RWPE2 (cell line): Measurements from ENCODE around the gene PPP1R36.
"Not testable (repeated sequence)": the region's sequence is repeated elsewhere in the genome, so short reads cannot be mapped to it uniquely, and the experiment has no call there.

Experiments used
- ATAC-seq: fragments of 200-7000 bp; cut with Tn5 transposase; 3 replicates; pipeline ENCODE4 v1.9.1; 2021; ENCODE audit warnings: low read depth
- DNase-seq: peaks from one replicate; pipeline ENCODE4 v3.0.0-alpha.2; 2020; ENCODE audit warnings: low spot score
- H3K27ac ChIP-seq: fragments of 450-650 bp; 2 replicates; pipeline ENCODE4 v1.5.1; 2017; ENCODE audit warnings: mild to moderate bottlenecking; ENCODE audit not compliant: poor library complexity, severe bottlenecking
- H3K27me3 ChIP-seq: fragments of 250-450 bp; sonication (Bioruptor Pico); 2 replicates; pipeline ENCODE4 v1.5.1; 2021; ENCODE audit warnings: mild to moderate bottlenecking, moderate library complexity; ENCODE audit not compliant: insufficient read depth, poor library complexity, severe bottlenecking
- H3K36me3 ChIP-seq: fragments of 250-450 bp; sonication (Bioruptor Pico); 2 replicates; pipeline ENCODE4 v1.5.1; 2020; ENCODE audit warnings: low read depth, mild to moderate bottlenecking, moderate library complexity
- H3K4me1 ChIP-seq: fragments of 250-450 bp; sonication (Bioruptor Pico); 2 replicates; pipeline ENCODE4 v1.5.1; 2021; ENCODE audit warnings: mild to moderate bottlenecking, moderate library complexity; ENCODE audit not compliant: insufficient read depth, poor library complexity, severe bottlenecking
- H3K4me3 ChIP-seq: fragments of 250-450 bp; sonication (Bioruptor Pico); 2 replicates; pipeline ENCODE4 v1.5.1; 2021; ENCODE audit warnings: mild to moderate bottlenecking, moderate library complexity; ENCODE audit not compliant: severe bottlenecking
- H3K9me3 ChIP-seq: fragments of 250-450 bp; sonication (Bioruptor Pico); 2 replicates; pipeline ENCODE4 v1.5.1; 2021; ENCODE audit warnings: mild to moderate bottlenecking, moderate library complexity; ENCODE audit not compliant: severe bottlenecking
- TF ChIP-seq, protein P1 (sequence below): fragments of 450-650 bp; IDR thresholded peaks from one replicate; pipeline ENCODE4 v1.5.1; 2017; ENCODE audit warnings: mild to moderate bottlenecking, moderate library complexity; ENCODE audit not compliant: poor library complexity, severe bottlenecking

Gene PPP1R36

DNA sequence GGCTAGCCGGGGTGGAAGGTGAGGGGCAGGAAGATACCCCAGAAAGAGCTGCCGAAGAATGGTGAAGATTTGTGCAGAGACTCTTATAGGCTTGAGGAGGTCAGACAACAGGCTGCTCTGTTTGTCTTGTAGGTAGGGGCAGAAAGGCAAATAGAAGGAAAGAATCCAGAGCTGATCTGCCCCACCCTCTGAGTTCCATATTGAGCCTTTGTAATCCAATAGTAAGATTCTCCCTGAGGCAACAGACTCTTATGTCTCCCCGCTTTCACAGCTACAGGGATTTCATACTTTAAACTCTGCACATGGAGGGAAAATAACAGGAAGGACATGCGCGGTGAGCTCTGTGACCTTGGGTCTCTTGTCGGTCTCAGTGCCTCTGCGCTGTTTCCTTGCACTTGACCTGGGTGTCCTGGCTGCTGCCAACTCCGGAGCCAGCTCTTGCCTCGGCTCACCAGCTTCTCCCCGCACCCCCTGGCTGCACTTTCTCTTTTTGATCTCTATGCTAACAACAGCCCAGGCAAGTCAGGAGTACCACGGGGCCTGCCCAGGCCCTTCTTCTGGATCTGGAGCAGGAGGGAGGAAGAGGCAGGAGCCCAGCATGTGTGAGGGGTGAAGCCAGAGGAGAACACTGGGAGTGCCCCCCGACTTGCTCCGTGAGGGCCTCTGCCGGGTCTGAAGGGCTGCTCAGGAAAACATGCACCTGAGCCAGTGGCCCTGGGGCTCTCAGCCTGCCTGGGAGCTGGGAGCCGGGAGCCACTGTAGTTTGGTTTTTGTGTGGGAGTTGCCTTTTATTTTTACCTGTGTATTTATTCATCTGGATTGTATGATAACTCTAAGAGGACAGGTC, 75.8 kb downstream of the PPP1R36 start:
- Histone ChIP-seq H3K27ac (no peak overlapping the region), H3K36me3 (no peaks in the 10 kb centered on the region), H3K4me3 (no peak overlapping the region), H3K27me3 (no peaks in the 10 kb centered on the region), H3K4me1 (peaks cover 20% of the 10 kb centered on the region), H3K9me3 (no peaks in the 10 kb centered on the region)
- ATAC-seq (no peak), DNase-seq (no peak)
- TF ChIP-seq, protein P1, sequence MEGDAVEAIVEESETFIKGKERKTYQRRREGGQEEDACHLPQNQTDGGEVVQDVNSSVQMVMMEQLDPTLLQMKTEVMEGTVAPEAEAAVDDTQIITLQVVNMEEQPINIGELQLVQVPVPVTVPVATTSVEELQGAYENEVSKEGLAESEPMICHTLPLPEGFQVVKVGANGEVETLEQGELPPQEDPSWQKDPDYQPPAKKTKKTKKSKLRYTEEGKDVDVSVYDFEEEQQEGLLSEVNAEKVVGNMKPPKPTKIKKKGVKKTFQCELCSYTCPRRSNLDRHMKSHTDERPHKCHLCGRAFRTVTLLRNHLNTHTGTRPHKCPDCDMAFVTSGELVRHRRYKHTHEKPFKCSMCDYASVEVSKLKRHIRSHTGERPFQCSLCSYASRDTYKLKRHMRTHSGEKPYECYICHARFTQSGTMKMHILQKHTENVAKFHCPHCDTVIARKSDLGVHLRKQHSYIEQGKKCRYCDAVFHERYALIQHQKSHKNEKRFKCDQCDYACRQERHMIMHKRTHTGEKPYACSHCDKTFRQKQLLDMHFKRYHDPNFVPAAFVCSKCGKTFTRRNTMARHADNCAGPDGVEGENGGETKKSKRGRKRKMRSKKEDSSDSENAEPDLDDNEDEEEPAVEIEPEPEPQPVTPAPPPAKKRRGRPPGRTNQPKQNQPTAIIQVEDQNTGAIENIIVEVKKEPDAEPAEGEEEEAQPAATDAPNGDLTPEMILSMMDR = no peak

DNA sequence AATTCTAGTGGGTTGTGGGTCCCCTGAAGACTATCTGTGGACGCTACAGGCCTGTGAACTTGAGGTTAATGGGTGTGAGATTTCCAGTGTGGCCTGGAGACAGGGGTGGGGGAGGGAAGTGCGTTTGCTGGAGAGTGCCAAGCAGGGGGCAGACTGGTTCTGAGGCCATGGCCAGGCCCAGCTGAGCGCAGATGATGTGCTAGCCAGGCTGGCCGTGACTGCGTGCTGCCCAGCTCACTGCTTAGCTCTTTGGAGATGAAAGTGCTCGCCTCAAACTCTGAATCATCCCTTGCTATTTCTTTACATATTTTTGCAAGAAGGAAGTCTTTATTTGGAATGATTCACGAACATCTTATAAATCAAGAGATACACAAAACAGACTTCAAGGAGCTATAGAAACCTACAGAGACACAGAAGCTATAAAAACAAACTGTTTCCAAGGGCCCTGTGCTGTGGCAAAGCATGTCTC, 79.2 kb downstream of the PPP1R36 start:
- H3K4me3 ChIP-seq = no peak overlapping the region
- H3K9me3 ChIP-seq = no peaks in the 10 kb centered on the region
- TF ChIP-seq, protein P1 = no peak
- ATAC-seq (peak; percentile 97), DNase-seq (peak; percentile 79)
- no peaks in the 10 kb centered on the region for H3K36me3 ChIP-seq
- H3K27ac ChIP-seq = peak overlapping the region; percentile 53
- H3K4me1 ChIP-seq = peaks cover 13% of the 10 kb centered on the region
- H3K27me3 ChIP-seq = no peaks in the 10 kb centered on the region

DNA sequence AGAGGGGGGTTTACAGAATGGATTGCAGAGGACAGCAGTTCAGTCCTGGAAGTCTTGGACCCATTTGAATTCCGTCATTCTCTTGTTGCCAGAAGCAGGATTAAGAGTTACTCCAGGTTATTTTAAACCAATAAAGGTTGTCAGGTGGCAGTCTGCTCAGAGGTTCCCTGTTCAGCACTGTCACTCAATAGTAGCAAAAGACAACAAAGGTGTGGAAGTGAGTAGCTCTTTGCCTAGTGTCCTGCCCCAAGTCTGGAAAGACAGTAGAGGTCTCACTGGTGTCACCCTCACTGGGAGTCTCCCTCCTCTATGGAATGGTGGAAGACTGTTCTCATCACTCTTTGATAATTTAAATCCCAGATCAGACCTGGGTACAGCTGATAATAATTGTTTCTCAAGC, 81.0 kb downstream of the PPP1R36 start:
- TF ChIP-seq, protein P1 = no peak
- Histone ChIP-seq H3K27me3 (no peaks in the 10 kb centered on the region), H3K27ac (no peak overlapping the region), H3K36me3 (no peaks in the 10 kb centered on the region), H3K4me1 (peaks cover 13% of the 10 kb centered on the region), H3K4me3 (no peak overlapping the region), H3K9me3 (no peaks in the 10 kb centered on the region)
- DNase-seq = no peak
- ATAC-seq = no peak

DNA sequence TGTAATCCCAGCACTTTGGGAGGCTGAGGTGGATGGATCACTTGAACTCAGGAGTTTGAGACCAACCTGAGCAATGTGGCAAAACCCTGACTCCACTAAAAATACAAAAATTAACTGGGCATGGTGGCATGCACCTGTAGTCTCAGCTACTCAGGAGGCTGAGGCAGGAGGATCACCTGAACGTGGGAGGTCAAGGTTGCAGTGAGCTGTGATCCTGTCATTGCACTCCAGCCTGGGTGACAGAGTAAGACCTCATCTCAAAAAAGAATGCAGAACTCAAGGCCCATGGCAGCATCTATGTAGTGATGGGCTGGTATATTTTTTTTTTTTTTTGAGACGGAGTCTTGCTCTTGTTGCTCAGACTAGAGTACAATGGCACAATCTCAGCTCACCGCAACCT, 81.5 kb downstream of the PPP1R36 start:
- not testable (repeated sequence) for H3K27me3 ChIP-seq, H3K27ac ChIP-seq, H3K9me3 ChIP-seq, ATAC-seq, H3K36me3 ChIP-seq, DNase-seq, H3K4me3 ChIP-seq
- peaks cover 13% of the 10 kb centered on the region for H3K4me1 ChIP-seq

DNA sequence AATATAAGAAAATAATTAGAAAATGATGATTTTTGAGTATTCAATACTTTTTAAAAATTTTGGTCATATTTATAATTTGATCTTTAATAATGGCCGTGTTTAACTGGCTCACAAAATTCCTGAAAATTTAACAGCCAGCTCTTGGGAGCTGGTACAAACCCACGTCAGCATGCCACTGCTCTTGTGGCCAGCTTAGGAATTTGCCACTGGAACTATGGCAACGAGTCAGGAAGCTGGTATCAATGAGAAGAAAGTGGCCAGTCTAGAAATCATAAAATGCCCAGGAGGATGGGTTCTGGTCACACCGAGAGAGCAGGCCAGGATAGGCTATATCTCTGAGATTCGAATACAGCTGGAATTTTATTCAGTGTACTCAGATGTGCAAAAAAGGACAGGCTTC, 82.3 kb downstream of the PPP1R36 start:
- TF ChIP-seq, protein P1 = no peak
- H3K27me3 ChIP-seq = no peaks in the 10 kb centered on the region
- peaks cover 13% of the 10 kb centered on the region for H3K4me1 ChIP-seq
- no peak overlapping the region for H3K4me3 ChIP-seq
- no peak overlapping the region for H3K27ac ChIP-seq
- DNase-seq = no peak
- no peak for ATAC-seq
- H3K9me3 ChIP-seq = no peaks in the 10 kb centered on the region
- H3K36me3 ChIP-seq = no peaks in the 10 kb centered on the region
